NOMO-1 treated with dmso at 0.1 percent for 144 hours (cell line): ENCODE data around the gene PDE8B.

Source experiments
- DNase-seq: peaks from one replicate; lab custom pipeline; 2025; ENCODE audit not compliant: unreplicated experiment; lab: John Stamatoyannopoulos, UW

Gene PDE8B, protein sequence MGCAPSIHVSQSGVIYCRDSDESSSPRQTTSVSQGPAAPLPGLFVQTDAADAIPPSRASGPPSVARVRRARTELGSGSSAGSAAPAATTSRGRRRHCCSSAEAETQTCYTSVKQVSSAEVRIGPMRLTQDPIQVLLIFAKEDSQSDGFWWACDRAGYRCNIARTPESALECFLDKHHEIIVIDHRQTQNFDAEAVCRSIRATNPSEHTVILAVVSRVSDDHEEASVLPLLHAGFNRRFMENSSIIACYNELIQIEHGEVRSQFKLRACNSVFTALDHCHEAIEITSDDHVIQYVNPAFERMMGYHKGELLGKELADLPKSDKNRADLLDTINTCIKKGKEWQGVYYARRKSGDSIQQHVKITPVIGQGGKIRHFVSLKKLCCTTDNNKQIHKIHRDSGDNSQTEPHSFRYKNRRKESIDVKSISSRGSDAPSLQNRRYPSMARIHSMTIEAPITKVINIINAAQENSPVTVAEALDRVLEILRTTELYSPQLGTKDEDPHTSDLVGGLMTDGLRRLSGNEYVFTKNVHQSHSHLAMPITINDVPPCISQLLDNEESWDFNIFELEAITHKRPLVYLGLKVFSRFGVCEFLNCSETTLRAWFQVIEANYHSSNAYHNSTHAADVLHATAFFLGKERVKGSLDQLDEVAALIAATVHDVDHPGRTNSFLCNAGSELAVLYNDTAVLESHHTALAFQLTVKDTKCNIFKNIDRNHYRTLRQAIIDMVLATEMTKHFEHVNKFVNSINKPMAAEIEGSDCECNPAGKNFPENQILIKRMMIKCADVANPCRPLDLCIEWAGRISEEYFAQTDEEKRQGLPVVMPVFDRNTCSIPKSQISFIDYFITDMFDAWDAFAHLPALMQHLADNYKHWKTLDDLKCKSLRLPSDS

DNA sequence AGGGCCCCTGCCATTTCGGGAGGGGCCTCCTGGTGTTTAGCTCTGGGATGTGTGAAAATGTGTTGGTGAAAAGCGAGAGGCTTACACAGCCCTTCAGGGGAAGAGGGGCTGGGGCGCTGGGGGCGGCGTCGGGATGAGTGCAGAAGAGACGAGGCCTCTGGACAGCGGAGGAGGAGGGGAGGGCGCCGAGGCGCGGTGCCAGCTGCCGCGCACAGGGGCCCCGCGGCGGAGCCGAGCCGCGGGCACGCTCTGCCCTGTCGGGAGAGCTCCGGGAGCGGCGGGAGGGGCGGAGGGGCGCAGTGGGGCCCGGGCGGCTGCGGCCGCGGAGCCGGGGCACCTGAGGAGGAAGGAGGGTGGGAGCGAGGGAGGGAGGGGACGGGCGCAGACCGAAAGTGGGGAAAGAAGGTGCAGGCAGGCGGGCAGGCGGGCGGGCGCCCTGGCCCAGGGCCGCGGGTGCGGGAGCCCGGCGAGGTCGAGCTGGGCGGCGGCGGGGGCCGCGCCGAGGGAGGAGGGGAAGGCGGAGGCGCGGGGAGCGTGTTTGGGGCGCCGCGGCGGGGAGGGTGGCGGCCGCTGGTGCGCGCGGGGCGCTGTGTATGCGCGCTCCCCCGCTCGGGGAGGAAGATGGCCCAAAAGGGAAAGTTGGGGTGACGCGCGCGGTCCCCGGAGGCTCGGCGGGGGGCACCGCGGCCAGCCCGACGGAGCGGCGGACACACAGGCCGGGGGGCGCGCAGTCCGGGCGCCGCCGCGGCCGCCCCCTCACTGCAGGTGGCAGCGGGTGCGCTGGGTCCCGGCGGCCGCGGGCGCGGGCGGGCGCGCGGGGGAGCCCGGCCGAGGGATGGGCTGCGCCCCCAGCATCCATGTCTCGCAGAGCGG lies at the start of gene PDE8B:
PDE8B (plus strand) TSS at position 590 of the 873 bp plus-strand sequence; CDS start at position 836, 246 bp downstream.
- no peak for DNase-seq

DNA sequence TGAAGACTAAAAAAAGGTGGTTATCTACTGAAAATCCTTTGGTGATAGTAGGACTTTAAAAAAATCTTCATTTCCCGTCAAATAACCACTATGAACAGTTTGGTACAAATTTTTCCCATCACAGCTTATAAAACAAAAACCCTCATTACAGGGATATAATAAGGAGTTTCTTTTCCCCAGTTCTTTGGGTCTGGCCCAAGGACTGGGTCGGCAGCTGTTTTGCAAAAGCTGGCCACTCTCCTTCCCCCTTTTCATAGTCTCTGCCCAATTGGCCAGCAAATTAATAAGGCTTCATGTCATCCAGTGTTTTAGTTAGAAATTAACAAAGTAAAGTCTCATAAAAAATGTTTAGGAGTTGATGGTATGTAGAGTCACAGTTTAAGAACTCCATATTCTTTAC lies 47.0 kb upstream of the PDE8B start:
- no peak for DNase-seq

DNA sequence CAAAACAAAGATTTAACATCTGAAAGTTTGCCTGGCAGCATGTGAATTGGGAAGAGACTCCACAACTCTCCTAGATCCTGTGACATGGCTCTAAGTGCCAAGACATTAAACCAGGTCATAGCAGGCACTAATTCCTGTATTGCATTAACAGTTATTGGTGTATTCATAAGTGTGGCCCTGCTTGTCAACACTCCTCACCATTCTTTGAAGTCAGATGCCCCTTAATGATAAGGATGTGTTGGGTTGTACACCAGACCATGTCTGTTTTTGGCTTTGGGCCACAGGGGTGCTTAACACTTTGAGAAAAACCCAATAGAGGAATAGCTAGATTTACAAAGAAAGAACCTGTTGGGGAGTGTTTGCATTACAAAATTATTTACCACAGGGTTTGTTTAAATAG lies 43.4 kb upstream of the PDE8B start:
- DNase-seq = no peak

DNA sequence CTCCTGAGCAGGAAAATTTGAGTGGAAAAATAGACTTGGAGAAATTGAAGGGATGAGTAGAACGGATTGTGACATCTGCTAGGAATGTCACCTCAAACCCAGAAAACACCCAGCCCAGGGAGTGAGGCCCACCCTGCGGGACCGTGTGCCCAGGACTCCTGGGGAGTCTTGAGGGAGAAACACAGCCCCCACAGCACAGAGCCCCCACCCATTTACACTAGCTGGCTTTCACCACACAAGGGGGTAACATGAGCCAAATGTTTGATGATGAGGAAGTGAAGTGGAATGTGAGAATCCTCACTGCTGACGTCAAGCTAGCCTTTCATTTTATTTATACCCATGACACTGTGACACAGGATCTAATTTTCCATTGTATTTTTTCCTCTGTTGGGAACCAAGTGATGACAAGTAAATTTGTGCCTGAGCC lies 42.8 kb upstream of the PDE8B start:
- no peak for DNase-seq

DNA sequence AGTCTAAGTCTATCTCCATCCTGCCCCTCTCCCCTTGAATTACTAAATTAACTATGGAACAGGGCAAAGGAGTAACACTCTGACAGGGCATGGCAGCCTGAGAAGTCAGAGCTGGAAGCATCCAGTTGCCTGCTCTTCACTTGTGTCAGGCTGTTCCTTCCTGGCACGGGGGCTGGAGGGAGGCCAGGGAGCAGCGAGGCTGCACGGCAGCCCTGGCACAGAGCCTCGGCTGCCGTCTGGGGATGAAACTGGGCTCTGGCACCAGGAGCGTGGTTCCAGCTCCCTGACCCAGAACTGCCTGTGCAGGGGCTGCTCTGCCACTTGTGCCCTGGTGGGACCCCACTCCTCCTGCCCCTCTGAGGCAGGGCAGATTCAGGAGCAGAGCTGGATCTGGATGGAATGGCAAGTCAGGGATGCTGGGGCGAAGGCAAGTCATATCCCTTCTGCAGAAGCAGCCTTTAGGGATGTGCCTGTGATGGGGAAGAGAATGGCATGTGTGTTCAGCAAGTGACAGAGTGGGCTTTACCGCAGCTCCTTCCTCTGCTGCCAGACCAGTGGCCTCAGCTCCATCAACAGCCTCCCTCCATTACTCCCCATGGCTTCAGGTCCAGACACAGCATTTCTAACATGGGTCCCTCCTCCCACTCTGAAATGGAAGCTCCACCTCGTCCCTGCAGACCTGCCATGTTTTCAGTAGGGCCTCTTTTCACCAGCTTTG lies 42.2 kb upstream of the PDE8B start:
- no peak for DNase-seq

DNA sequence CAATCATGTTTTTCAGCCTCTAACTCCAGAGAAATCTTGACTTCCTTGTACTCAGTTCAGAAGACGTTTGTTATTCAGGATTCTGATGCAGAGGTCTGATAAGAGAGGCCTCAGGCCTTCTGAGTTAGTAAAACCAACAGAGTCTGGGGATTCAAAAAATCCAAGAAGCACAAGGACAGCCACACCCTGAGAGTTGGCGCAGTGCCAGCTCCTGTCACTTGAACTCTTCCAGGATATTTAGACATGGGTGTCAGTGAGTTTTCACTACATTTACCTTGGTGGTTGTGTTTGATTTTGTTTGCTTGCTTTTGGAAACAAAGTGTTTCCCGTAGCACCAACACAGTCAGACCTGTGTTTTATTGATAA lies 41.6 kb upstream of the PDE8B start:
- DNase-seq = no peak

DNA sequence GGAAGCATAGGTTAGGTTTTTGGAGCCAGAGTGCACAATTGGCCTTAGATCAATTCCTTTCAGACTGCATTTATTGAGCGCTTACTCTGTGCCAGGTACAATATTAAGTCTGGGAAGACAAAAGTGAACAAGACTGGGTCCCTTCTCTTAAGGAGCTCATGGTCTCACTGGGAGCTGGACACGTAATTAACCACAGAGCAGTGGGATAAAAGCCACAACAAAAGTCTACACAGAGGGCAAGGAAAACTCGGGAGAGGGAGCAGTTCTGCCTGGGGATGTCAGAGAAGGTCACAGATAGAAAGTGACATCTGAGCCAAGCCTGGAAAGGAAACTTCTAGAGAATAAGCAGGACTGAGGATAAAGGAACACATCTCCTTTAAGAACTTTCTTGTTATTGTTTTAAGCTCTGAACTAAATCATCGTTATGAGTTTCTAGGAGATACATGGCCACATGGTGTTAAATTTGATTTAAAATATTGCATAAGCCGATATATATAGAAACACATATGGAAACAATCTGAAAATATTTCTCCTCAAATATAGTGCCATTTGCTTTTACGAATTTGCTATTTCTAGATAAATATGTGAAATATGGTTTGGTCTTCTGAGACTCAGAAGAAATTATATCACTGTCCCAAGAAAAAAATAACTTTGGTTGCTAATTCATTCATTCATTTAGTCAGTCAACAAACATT lies 40.1 kb upstream of the PDE8B start:
- DNase-seq = no peak

DNA sequence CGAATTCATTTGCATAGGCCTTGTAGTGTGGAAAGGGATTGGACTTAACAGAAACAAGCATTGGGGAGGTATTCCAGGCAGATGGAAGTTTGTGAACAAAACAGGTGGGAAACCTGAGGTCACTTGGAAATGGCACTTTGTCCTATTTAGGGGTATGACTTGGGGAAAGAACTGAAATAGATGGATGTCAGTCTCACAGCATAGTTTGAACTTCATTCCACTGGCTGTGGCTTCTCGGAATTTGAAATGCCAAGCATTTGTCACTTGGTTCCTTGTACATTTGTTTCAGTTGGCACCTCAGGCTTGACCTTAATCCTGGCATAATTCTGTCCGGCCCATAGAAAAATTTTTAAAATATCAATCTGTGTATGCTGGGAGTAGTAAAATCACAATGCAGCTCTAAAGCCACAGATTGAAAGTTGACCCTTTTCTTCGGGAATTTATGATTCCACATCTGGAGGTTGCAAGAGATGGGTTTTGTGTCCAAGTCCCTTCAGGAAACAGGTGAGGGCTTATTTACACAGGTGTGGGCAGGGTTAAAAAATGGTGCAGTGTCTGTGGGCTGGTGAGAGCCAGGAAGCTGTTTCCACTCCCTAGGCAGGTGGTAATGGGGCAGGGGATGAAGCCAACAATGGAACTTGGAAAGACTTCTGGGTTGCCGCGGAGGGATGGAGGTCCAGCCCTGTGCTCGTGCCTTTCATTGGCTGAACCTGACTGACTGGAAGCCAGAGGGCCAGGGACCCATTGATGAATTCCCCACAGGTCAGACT lies 39.2 kb upstream of the PDE8B start:
- DNase-seq = no peak

DNA sequence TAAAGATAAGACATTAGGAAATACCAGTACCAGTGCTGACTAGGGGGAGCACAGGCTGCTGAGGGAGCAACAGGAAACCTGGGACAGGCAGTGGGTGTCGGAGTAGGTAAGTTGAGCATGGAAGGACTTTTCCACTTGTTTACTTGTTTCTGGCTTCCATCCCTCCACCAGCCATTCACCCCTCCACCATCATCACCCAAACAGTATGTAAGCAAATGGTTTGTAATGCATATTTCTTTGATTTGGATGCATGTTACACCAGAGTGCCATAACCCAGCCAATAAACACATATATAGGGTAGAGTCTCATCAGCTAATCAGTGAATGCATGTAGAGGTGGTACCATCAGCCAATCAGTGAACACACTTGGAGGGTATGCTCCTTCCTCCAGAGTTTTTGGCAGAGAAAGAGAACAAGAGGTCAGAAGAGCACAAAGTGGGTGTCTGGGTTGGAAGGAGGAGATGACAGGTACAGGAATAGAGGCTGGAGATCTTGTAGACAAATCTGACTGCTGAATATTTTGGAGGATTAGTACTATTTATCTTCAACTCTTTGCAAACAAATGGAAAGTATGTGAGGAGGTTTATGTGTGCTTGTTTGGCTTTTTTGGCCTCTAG lies 37.7 kb upstream of the PDE8B start:
- DNase-seq = no peak

DNA sequence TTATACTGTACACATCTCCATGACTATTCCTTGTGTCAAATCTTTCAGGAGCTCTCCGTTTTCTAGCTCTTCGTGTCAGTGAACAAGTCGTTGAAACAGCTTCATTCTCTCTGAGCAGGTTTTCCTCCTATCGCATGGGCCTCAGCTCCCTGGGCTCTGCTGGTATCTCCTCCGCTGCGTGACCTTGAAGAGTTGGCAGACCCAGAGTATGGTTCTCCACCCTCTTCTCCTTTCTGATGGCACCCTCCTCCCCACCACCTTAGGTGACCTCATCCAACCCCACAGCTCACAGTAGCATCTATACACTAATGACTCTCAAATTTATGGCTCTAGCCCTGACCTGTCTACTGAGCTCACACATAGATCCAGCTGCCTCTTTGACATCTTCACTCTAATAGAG lies 36.0 kb upstream of the PDE8B start:
- DNase-seq = no peak

DNA sequence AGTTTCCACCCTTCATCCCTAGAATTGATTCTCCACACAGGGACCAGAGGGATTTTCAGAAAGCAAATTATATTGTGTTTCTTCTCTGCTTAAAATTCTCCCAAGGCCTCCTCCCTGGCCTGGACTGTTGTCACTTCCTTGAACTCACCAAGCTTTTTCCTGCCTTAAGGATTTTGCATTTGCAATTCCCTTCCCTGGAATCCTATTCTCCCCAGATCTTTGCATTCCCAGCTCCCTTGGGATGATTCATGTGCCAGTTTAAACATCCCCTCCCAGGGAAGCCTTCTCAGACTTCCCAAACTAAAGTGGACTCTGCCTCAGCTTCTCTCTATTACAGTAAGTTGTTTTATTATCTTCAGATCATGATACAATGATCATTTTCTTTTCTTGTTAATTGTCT lies 35.2 kb upstream of the PDE8B start:
- no peak for DNase-seq

DNA sequence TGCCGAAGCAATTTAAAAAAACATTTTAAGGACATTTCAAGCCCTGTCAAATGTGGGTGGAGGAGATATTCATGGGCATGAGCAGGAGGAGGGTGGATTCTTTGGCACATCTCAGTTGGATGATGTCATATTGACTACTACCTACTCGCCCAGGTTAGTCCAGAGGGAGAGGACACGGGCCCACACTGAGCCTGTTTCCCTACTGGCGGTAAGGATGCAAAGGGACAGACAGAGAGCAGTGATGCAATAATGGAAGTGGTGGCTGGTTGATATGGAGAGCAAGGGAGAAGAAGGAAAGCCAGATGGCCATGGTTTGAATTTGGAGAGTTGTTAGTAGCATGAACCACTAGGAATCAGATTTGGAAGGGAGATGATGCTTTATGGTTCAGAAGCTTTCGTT lies 34.1 kb upstream of the PDE8B start:
- no peak for DNase-seq

DNA sequence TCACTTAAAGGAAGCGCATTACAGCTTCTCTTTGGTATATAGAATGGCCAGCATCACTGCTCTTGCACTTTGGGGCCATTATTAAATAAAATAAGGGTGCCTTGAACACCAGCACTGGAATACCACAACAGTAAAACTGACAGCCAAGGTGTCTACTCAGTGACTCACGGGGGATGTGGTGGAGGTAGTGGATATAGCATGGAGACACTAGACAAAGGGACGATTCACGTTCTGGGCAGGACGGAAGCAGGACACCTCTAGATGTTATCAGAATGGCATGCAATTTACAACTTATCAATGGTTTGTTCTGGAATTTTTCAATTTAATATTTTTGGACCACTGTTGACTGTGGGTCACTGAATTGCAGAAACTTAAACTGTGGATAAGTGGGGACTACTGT lies 32.9 kb upstream of the PDE8B start:
- no peak for DNase-seq

DNA sequence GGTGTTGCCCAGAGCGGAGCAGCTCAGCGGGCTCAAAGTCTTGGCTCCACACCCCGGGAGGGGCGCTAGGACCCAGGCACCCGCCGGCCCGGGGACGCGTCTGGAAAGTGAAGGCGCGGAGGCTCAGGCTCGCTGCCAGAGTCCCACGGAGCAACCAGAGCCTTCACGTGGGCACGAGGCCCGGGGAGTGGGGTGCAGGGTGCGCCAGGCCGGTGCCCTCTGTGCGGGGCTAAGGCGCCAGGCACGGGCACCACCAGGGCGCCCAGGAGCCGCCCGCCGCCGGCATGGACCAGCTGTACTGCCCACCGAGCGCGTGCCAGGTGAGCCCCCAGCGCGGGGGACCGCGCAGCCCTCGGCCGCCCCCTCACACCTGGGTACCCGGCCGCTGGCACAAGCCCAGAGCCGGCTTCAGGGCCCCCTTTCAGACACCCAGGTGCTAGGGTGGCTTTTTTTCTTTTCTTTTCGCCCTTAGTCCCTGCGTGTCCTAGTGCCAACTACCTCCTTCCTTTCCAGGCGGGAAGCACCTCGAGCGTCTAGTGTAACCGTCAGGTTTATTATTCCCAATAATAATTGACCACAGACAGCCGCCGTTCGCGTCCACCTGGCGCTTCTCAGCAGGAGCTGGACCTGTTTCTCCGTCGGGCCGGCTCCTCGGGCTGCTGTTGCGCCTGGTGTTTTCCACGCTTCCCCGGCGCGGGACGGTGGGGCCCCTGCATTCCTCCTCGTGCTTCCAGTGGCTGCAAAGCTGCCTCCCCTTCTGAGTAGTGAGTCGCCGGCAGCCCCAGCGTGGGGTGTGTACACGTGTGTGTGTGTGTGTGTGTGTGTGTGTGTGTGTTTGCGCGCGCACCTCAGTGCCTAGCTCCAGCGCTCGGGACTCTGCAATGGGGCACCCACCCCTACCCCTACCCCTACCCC lies 30.1 kb upstream of the PDE8B start:
- no peak for DNase-seq

DNA sequence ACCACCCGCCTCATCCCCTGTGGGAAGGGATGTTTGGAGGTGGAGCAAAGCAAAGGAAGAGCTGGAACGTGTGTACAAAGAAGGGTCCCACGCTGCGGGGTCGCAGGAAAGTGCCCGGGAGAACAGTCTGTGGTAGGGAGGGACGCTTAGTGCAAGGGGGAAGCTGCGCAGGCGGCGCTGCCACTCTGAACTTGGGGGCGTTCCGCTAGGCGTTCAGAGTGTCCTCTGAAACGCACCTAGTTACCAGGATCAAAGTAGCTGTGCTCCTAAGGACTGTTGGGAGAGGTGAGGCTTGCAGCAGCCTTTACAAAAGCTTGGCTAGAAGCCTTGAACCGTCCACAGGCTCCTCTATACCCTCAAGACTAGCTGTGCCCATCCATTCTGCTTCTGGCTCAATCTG lies 29.3 kb upstream of the PDE8B start:
- DNase-seq = no peak

DNA sequence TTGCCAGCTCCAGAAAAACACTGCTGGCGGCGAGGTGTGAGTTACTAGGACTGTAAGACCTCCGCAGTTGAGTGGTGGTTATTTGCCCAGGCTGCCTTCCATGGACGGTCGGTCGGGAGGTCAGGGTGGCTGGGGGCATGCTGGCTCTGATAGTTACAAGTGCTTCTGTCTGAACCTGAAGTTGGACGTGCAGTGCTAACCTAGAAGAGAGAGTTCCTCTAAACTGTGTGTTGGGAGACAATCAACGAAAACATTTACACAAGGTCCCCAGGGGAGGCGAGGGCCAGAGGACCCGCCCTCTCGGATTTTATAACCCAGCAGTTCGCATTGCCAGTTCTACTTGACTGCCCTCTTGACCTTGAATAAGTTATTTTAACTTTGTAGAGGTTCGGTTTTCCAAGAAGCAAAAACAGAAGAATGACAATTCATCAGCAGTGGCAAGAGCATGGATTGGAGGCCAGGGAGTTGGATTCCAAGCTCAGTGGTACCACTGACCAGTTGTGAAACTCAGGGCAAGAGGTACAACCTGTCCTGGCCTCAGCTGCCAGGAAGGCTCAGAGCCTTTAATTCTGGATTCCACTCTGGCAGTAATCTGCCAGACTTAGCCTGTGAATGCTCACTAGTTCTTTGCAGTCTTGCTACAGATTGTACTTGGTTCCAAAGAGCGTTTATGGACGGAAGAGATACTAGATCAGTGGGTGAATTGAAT lies 28.7 kb upstream of the PDE8B start:
- DNase-seq = no peak

DNA sequence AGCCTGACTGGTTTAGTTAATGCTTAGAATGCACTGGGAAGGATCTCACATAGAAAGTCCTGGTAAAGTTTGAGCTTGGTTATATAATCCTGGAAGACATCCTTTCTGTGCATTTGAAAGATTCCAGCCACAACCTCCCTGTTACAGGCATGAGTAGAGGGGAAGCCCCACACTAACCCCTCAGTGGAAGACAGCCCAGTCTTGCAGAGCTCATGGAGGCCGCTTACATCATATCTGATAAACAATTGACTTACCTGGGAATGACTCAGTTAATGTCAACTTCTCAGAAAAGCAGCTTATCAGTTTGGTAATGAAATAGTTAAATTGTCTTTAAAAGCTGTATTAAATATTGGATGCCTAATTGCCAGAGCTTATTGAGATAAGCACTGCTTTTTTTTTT lies 28.1 kb upstream of the PDE8B start:
- no peak for DNase-seq
